Calu3 (cell line): ENCODE data around the gene SH2D5. TPM values are rescaled to one million over a fixed set of nuclear protein-coding genes. Genes with fewer than 3 reads are reported as not detected.

Experiments
- BruUV-seq: library from RNA; stranded (reverse); fragments of 400-500 nt; replicated peaks from 2 replicates; lab custom pipeline; 2021; lab: Mats Ljungman, UMichigan
- CTCF ChIA-PET: fragments of 300-600 bp; sonication (Branson Sonifier 250); formaldehyde crosslinking; loops from one replicate; lab custom pipeline; 2022; ENCODE audit warnings: antibody characterized with exemption; lab: Charles Lee
- DNase-seq: peaks from one replicate; pipeline ENCODE4 v3.0.0; 2022
- H3K27ac Mint-ChIP-seq: one replicate; pipeline ENCODE4 v1.8.0; 2022; ENCODE audit warnings: mixed read lengths; ENCODE audit not compliant: unreplicated experiment
- H3K27me3 Mint-ChIP-seq: one replicate; pipeline ENCODE4 v1.8.0; 2022; ENCODE audit warnings: mixed read lengths; ENCODE audit not compliant: unreplicated experiment
- H3K36me3 Mint-ChIP-seq: one replicate; pipeline ENCODE4 v1.8.0; 2022; ENCODE audit warnings: mild to moderate bottlenecking, moderate library complexity, mixed read lengths; ENCODE audit not compliant: insufficient read depth, unreplicated experiment
- H3K4me1 Mint-ChIP-seq: one replicate; pipeline ENCODE4 v1.8.0; 2022; ENCODE audit warnings: mild to moderate bottlenecking, low read depth, mixed read lengths; ENCODE audit not compliant: unreplicated experiment
- H3K4me3 Mint-ChIP-seq: one replicate; pipeline ENCODE4 v1.8.0; 2022; ENCODE audit warnings: mild to moderate bottlenecking, low read depth, moderate library complexity, mixed read lengths; ENCODE audit not compliant: unreplicated experiment
- H3K9me3 Mint-ChIP-seq: one replicate; pipeline ENCODE4 v1.8.0; 2022; ENCODE audit warnings: low read depth, mixed read lengths; ENCODE audit not compliant: unreplicated experiment
- CTCF ChIP-seq: fragments of 200-600 bp; IDR thresholded peaks from one replicate; pipeline ENCODE4 v1.8.0; 2022; ENCODE audit warnings: antibody characterized with exemption; ENCODE audit not compliant: unreplicated experiment
- intact Hi-C: fragments of 100-400 bp; cut with micrococcal nuclease; formaldehyde crosslinking; loops from one replicate; pipeline ENCODE4 v1.10.0; 2022; ENCODE audit not compliant: unreplicated experiment
- total RNA-seq: library from RNA; stranded (reverse); gene quantifications from 2 replicates; pipeline ENCODE4 v1.2.3, GENCODE V29; 2022

SH2D5 gene
- total RNA-seq, 1 experiment from 2014 or later: 2.7 TPM

- Mint-ChIP-seq H3K4me3 (no peak overlapping the region), H3K9me3 (no peaks in the 10 kb centered on the region), H3K4me1 (peaks cover 8% of the 10 kb centered on the region), H3K27ac (no peak overlapping the region), H3K27me3 (no peaks in the 10 kb centered on the region), H3K36me3 (peaks cover 21% of the 10 kb centered on the region)
- DNase-seq: no peak
- CTCF ChIA-PET: no interaction called here
- intact Hi-C loops: no loop called here
- no TSS peak for BruUV-seq
- TF ChIP-seq CTCF: no peak
Measured at GRCh38 chr1:20751462-20751990, 19.0 kb upstream of the SH2D5 start.

DNA sequence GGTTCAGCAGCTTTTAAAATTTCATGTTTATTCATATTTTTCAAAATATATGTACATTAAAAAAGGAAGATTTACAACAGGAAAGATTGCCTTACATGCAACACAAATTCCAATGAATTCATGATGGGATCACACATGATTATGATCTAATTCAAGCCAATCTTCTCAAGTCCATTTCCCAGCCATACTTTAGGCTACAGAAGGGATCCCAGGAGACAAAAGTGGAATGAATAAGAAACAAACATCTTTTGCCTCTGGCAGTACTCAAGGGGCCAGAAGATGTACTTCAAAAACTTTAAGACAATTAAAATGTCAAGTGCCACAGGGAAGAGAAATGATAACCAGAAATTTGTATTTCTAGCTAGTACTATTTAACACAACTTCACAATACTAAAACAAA is 10.2 kb upstream of the SH2D5 start:
- CTCF ChIA-PET: no interaction called here
- Mint-ChIP-seq H3K36me3 (peaks cover 20% of the 10 kb centered on the region), H3K27me3 (no peaks in the 10 kb centered on the region), H3K4me1 (no peaks in the 10 kb centered on the region), H3K4me3 (no peak overlapping the region), H3K27ac (no peak overlapping the region), H3K9me3 (no peaks in the 10 kb centered on the region)
- TF ChIP-seq CTCF: no peak
- intact Hi-C loops: no loop called here
- BruUV-seq: no TSS peak
- no peak for DNase-seq

GRCh38 chr1:20740781-20741180 is 8.3 kb upstream of the SH2D5 start:
- DNase-seq: no peak
- no peak overlapping the region for H3K4me3 Mint-ChIP-seq
- no peak for TF ChIP-seq CTCF
- intact Hi-C loops: no loop called here
- no peak overlapping the region for H3K27ac Mint-ChIP-seq
- no peaks in the 10 kb centered on the region for H3K27me3 Mint-ChIP-seq
- BruUV-seq: no TSS peak
- CTCF ChIA-PET: no interaction called here
- no peaks in the 10 kb centered on the region for H3K9me3 Mint-ChIP-seq
- H3K36me3 Mint-ChIP-seq: peaks cover 20% of the 10 kb centered on the region
- H3K4me1 Mint-ChIP-seq: no peaks in the 10 kb centered on the region

DNA sequence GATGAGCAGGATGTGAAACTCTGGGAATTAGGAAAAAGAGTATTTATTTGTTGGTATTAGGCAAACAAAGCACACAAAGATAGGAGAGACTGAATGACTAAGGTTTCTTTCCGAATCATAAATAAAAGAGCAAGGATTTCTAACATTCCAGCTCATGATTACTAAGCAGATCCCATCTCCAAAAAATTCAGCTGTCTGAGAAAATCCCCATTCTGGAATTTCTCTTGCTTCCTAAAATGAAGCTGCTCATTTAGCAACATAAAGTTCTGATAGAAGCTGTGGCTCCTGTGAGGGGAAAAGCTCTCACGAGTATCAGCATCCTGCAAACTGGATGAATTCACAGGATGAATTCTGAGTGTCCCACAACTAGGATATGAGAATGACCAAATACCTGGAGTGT is 6.7 kb upstream of the SH2D5 start:
- no peak for TF ChIP-seq CTCF
- no peak for DNase-seq
- no peak overlapping the region for H3K27ac Mint-ChIP-seq
- BruUV-seq: no TSS peak
- peaks cover 5% of the 10 kb centered on the region for H3K36me3 Mint-ChIP-seq
- CTCF ChIA-PET: no interaction called here
- H3K4me1 Mint-ChIP-seq: no peaks in the 10 kb centered on the region
- intact Hi-C loops: no loop called here
- H3K9me3 Mint-ChIP-seq: no peaks in the 10 kb centered on the region
- H3K27me3 Mint-ChIP-seq: no peaks in the 10 kb centered on the region
- H3K4me3 Mint-ChIP-seq: no peak overlapping the region
